GM21367 (cell line): ENCODE data around the gene PLCL1.

Experiments
- ATAC-seq: cut with Tn5 transposase; IDR thresholded peaks from one replicate; pipeline ENCODE4 v1.9.1; 2021; ENCODE audit not compliant: unreplicated experiment

Gene PLCL1

GRCh38 chr2:197924483-197924882, 120.1 kb downstream of the PLCL1 start:
- no peak for ATAC-seq

- no peak for ATAC-seq
Observed at GRCh38 chr2:197925204-197925603, 120.8 kb downstream of the PLCL1 start.

DNA sequence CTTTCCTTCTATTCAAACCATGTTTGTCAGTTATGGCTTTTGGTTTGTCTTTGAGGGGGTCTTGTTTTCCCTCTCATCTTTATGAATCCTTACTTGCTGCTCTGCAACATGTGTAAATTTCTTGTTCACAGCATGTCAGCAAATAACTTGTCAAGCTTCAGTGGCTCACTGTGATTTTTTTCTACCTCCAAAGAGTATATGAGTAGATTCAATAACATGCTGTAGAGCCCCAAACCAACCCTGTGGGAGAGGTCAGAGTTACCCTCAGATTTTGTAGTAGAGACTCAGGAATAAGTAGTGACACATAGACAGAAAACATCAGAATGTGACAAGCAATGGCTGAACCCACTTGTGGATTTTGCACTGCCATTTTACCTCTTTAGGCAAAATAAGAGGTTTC, 121.6 kb downstream of the PLCL1 start:
- no peak for ATAC-seq

DNA sequence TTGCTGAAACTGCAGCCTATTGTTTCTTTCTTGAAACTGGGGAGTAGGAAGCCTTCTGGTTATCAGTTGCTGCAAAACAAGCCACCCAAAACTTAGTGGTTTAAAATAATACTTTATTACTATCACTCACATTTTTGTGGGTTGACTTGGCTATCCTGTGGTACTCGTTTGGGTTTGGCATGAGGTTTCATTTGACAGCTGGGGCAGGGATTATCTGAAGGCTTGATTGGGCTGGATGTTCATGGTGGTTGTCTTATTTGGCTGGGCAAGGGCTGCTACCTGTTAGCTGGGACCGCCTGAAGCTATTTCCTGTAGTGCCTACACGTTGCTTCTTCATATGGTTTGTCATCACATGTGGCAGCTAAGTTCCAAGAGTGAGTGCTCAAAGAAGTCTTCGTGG, 122.3 kb downstream of the PLCL1 start:
- ATAC-seq = no peak

DNA sequence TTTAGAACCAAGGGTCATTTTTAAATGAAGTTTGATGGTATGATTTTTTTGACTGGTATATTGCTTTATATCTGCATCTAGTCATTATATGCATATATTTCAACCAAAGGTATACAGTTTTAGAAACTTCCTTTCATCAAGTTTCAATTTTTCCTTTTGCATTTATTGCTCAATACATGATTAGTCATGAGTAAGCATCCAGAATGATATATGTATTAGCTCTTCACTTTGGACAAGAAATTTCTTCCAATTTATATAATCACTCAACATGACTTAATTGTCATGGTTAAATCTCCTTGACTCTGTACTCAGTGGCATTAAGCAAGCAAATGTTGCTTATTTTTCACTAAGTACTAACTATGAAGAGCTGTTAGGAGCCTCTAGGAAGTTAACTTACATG, 123.6 kb downstream of the PLCL1 start:
- no peak for ATAC-seq

DNA sequence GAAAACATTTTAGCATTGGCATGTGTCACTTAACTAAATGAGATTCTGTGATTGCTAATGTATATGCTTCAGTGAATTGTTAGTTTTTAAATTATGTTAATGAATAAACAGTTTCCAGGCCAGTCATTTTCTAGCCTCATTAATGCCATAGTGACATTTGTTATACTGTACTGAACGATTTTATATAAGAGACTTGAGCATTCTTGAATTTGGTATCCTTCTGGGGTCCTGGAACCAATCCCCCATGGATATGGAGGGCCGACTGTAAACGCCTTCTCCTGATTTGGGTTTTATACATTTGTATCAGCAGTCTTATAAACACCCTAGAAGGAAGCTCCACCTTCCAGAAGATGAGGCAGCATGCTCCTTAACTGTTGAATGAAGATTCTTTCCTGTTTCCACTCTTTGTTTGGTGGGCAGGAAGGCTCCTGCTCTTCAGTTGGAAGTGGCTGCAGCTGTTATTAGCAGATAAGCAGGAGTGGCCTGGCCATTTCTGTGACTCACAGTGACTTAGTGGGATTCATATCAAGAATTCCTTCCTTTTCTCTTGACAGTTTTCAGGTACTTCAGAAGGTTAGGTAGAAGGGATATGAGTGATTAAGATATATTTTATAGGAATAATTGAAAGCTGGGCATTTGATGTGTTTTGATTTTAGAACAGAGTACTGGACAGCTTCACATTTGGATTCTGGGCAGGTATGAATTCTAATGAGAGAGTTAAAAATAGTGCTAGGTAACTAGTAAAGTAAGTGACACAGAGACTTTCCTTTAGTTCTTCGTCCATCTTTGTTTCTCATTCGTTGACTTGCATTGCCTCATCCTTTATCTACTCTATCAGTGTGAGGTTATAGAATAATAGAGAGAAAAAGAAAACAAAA, 124.9 kb downstream of the PLCL1 start:
- ATAC-seq = no peak

DNA sequence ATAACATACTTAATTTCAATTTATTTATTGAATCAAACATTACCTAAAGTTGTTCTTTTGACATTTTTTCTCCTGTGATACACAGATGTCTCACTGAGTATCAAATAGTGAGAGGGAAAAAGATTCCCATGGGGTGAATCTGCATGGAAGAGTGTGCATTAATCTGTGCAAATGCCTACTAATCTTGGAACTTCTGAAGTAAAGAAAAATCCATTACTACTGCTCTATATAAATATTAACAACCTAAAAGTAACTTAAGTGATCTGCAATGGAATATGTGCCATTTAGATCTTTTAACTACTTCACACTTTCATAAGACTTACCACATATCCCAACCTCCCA, 125.5 kb downstream of the PLCL1 start:
- ATAC-seq = no peak

- no peak for ATAC-seq
Observed at GRCh38 chr2:197930570-197931278, 126.3 kb downstream of the PLCL1 start.

GRCh38 chr2:197931661-197932312, 127.4 kb downstream of the PLCL1 start:
- no peak for ATAC-seq

GRCh38 chr2:197932374-197932773, 128.0 kb downstream of the PLCL1 start:
- ATAC-seq = no peak

GRCh38 chr2:197934261-197934933, 130.0 kb downstream of the PLCL1 start:
- ATAC-seq = no peak

DNA sequence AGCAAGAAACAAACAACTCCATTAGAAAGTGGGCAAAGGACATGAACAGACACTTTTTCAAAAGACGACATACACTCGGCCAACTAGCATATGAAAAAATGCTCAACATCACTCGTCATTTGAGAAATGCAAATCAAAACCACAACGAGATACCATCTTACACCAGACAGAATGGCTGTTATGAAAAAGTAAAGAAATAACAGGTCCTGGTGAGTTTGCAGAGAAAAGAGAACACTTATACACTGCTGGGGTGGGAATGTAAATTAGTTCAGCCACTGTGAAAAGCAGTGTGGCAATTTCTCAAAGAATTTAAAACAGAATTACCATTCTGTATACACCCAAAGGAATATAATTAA, 130.5 kb downstream of the PLCL1 start:
- no peak for ATAC-seq

DNA sequence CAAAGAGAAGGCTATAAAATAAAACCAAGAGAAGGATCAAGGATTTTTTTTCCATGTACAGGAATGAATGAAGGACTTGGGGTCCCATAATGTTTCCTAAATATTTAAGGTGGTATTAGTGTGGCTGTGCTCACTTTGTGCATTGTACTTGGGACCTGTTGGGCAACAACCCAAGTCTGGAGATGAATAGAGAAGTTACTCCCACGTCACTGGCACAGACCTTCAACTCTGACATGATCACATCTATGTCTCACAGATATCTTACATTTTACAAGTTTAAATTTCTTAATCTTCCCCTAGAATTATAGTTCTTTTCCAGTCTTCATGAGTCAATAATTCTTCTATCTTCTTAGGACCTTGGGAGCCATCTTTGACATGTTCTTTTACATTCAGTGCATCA, 133.4 kb downstream of the PLCL1 start:
- ATAC-seq = no peak

GRCh38 chr2:197938555-197938954, 134.2 kb downstream of the PLCL1 start:
- ATAC-seq = no peak

GRCh38 chr2:197939787-197940186, 135.4 kb downstream of the PLCL1 start:
- no peak for ATAC-seq

- ATAC-seq = no peak
Observed at GRCh38 chr2:197940382-197940781, 136.0 kb downstream of the PLCL1 start.

GRCh38 chr2:197941715-197942114, 137.3 kb downstream of the PLCL1 start:
- ATAC-seq = no peak

DNA sequence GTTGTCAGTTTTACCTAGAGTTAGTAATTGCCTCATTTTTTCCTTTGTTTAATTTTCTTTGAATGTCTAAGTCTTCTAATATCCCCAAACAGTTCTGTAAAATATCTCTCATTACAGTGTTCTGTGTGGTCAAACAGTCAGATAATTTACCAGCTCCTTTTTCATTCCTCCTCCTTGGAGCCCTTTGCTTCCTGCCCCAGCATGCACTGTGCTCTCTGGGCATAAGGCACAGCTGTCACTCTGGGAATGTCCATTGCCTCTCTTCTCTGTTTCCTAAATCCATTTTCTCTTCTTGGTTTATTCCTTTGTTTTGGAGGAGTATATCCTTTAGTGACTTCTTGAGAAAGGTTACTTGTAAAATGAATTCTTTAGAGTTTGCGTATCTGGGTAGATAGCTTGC, 139.3 kb downstream of the PLCL1 start:
- ATAC-seq = no peak

- ATAC-seq = no peak
Observed at GRCh38 chr2:197944416-197945096, 140.2 kb downstream of the PLCL1 start.

DNA sequence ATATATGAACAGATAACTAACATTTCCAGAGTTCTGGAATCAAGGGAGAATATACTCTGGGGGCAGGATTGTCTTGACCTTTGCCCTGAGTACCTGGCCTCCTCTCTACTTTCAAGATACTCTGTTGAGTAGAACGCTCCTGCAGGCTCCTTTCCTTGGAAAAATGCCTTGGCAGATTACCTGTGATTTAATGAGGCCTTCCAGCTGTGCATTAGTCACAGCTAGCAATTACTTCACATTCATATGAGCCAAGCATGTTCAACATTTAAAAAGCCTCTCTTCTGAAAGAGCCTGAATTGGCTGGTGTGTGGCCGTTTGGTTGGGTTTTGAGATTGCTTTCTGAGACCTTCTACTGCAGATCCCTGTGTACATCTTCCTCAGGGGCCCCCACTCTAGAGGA, 142.2 kb downstream of the PLCL1 start:
- ATAC-seq = no peak

- ATAC-seq = no peak
Observed at GRCh38 chr2:197947219-197947757, 142.9 kb downstream of the PLCL1 start.
